Forelimb muscle (tissue), 1 donor: ENCODE data around the gene MED27. TPM values are rescaled to one million over a fixed set of nuclear protein-coding genes. Genes with fewer than 3 reads are reported as not detected.
"Not testable (repeated sequence)": the region's sequence is repeated elsewhere in the genome, so short reads cannot be mapped to it uniquely, and the experiment has no call there.

ENCODE experiments used
- DNase-seq: peaks from one replicate; pipeline ENCODE4 v3.0.0-alpha.2; 2013; ENCODE audit warnings: low read depth
- polyA plus RNA-seq: library from polyadenylated mRNA; unstranded; fragments of 120-200 nt; gene quantifications from one replicate; pipeline ENCODE4 v1.2.1, GENCODE V29; 2013; ENCODE audit not compliant: insufficient read length

The MED27 gene
- polyA plus RNA-seq, 1 donor, result 12.9 TPM

GRCh38 chr9:131923132-131923671 is 156.5 kb downstream of the MED27 start:
- no peak for DNase-seq

DNA sequence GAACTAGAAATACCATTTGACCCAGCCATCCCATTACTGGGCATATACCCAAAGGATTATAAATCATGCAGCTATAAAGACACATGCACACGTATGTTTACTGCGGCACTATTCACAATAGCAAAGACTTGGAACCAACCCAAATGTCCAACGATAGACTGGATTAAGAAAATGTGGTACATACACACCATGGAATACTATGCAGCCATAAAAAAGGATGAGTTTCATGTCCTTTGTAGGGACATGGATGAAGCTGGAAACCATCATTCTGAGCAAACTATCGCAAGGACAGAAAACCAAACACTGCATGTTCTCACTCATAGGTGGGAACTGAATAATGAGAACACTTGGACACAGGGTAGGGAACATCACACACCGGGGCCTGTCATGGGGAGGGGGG is 158.0 kb downstream of the MED27 start:
- not testable (repeated sequence) for DNase-seq

DNA sequence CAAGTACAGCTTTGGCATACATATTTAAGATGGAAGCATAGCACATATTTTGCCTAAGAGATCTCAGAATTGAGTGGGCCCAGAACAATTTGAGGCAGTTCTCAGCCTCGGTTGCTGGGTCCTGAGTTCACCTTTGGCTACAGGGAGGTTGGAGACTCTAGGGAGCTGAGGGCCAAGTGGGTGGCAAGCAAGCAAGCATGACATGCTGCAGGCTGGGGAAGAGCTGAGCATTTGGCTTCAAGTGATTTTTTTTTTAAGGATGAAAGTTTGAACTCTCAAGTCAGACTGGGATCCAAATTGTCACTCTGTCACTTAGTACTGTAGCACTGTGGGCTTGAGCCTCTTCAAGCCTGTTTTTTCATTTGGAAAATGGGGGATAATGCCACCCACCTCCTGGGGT is 160.5 kb downstream of the MED27 start:
- DNase-seq, result no peak

- no peak for DNase-seq
Observed at GRCh38 chr9:131918481-131918880, 161.2 kb downstream of the MED27 start.

DNA sequence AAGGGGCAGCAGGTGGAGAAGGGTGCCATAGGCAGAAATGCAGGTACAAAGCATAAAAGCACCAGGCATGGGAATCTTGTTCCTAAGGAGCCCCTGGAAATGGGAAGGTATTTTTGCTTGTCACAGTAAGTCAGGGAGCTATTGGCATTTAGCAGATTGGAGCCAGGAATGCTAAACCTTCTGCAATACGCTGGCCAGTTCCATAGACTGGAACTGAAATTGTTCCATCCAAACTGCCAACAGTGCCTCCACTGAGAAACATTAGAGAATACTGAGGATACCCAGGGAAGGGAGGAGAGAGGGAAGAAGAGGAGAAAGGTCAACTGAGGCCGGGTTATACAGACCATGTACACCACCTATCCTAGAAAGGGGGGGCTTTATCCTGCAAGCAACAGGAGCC is 162.7 kb downstream of the MED27 start:
- DNase-seq, result no peak

DNA sequence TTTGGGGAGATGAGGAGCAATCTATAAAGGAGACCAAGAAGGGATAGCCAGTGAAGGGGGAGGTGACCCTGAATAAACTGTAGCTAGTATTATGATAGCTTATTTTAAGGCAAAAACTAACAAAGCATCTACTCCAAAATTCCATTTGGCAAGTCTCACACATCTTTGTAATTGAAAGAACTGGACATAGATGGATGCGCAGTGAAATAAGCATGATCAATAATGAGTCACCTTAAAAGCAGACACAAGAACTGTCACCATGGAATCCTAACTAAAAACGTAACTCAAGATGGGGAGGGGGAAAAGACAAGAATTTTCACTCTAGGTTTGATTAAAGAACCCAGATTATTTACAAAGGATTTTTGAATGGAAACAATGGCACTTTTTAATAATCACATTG is 164.5 kb downstream of the MED27 start:
- no peak for DNase-seq

- DNase-seq, result no peak
Observed at GRCh38 chr9:131912671-131913070, 167.0 kb downstream of the MED27 start.

DNA sequence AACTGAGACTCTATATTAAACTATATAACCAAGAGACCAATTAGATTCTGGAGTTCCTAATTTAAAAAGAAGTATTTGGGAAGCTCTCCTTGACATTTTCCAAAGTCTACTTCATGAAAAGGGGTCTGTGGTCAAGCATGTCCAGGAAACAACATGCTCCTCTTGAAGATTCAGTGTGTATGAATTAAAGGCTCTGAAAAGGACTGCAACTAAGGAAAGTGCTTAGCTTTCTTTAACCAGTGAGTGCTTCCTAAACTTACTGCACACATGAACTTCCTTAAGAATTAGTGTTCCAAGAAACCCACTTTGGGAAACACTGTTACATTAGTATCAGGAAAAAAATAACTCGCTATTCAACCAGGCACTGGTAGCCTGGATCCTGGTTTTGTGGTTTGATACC is 167.6 kb downstream of the MED27 start:
- no peak for DNase-seq

DNA sequence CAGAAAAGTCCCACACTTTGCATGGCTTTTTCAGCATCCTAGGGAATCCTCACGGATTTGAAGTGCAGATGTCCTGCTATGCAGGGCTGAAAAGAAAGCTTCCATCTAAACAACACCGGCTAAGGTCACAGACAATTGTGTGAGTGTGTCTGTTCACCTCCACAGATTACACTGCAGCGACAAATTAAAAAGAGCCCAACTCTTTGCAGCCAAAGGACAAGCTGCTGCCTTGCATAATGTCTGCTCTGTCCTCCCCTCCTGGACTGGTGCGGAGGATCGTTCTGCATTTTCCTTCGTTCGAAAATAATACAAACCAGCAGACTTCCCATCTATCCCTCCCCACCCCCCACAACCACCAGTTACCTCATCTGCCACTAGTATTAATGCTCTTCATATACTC is 169.1 kb downstream of the MED27 start:
- DNase-seq, result no peak

DNA sequence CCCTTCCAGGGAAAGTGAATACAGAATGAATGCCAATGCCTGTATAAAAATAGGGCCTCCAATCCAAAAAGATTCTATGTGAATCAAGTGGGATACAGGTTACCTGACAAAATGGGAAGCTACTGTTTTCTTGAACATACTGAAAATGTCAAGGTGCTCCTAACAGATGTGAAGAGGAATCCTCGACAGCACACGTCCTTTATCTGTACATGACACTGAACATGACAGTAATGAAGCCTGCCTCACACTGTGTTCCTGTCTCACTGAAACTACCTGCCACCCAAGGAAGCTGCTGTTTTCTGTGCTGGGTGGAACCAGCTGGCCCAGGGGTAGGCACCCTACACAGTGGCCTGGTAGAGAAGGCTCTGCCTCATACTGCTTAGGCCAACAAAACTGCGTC is 174.5 kb downstream of the MED27 start:
- DNase-seq, result no peak

- DNase-seq, result no peak
Observed at GRCh38 chr9:131899296-131900228, 180.1 kb downstream of the MED27 start.

GRCh38 chr9:131892902-131893500 is 186.7 kb downstream of the MED27 start:
- DNase-seq, result no peak

DNA sequence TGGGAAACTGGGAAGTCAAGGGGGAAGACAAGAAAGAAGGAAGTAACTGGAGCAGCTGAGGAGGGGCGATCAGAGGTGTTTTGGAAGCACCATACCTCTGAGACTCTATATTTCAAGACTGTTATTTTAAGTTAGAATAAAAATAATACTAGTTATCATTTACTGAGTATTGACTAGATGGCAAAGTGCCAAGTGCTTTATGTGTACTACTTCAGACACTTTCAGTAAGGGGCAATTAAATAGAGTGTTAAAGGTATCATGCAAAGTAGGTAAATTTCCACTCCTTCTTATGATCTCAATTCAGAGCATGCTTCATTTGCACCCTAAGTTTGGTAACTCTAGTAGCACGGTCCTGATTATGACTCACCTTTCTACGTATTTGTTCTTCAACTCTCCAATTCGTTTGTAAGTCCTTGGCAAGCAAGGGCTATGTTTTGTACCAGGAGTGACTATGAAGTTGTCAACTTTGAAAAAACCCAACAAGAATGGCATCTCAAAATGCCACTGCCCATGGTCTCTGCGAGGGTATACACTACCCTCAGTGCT is 187.4 kb downstream of the MED27 start:
- DNase-seq, result no peak

GRCh38 chr9:131891598-131891997 is 188.1 kb downstream of the MED27 start:
- DNase-seq, result no peak

- no peak for DNase-seq
Observed at GRCh38 chr9:131889437-131890251, 190.0 kb downstream of the MED27 start.

DNA sequence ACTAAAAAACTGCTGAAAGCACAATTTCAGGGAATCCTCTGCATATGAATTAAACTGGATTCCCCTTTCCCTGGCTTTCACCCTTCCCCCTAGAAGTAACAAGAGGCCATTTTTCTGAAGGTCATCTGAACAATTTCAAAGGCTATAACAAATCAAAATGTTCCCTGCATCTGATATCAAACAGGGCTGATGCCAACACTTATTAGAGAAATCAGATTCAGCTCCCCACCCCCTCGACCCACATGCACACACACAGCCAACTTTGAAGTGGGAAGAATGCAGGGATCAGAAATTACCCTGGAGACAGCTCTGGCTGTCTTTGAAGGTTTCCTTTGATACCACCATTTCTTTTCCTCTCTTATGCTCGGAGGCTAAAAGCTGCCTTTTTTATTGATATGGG is 190.7 kb downstream of the MED27 start:
- no peak for DNase-seq

DNA sequence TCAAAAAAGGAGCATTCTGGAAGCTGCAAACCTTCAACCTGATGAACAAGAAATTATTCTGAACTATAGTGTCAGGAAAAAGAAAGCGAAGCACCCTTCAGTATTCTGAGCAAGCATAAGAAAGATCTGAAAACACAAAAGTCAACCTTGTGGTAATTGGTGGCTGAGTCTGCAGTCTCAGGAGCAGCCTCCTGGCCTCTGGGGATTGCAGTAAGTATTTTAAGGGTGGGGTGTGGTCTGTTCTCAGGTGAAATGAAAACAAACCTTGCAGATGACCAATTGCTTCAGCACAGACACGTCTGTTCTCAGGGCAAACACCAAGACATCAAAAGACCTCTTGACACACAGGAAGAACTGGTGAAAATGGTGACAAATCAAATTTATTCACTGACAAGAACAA is 192.0 kb downstream of the MED27 start:
- DNase-seq, result no peak

- peak; percentile 17 for DNase-seq
Observed at GRCh38 chr9:131886826-131887225, 192.8 kb downstream of the MED27 start.

DNA sequence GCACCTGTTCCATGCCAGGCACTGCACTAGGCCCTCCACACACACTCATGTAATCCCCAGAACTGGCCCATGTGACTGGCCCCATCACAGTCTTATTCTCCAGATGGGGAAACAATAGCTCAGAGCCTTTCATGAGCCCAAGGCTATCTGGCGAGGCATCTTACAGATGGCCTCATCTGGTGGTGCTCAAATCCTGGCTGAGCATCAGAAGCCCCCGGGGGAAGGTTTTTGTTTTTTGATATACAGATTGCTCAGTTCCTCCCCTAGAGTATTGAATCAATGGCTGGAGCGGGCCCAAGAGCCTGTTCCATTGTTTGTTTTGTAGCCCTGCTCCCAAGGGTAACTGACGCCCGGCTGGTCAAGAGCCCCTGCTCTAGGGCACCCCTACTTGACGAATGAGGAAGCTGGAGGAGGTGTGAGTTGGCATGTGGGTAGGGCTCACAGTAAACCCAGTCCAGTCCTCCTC is 194.5 kb downstream of the MED27 start:
- DNase-seq, result no peak

GRCh38 chr9:131884222-131884621 is 195.4 kb downstream of the MED27 start:
- no peak for DNase-seq

- no peak for DNase-seq
Observed at GRCh38 chr9:131880833-131881583, 198.7 kb downstream of the MED27 start.
